Thymus (tissue), 11 donors: Measurements from ENCODE around the gene FBLN7. TPM values are rescaled to one million over a fixed set of nuclear protein-coding genes. Genes with fewer than 3 reads are reported as not detected.
A peak's percentile ranks its signal among the peaks of the same experiment; 100 is the strongest.

Source experiments
- DNase-seq, 9 donors: peaks; one replicate each; pipeline ENCODE4 v3.0.0-alpha.2; 2013; ENCODE audit warnings: low spot score in 9 of 9, low read depth in 6 of 9, missing footprints in 1 of 9
- H3K27ac ChIP-seq, 2 donors: one replicate each; pipeline ENCODE4 v1.5.1; 2013; ENCODE audit warnings: control low read depth in 1 of 2, low read depth in 1 of 2, low read length in 1 of 2, mild to moderate bottlenecking in 1 of 2, moderate library complexity in 1 of 2
- H3K27me3 ChIP-seq, 2 donors: one replicate each; pipeline ENCODE4 v1.5.1; 2013; ENCODE audit warnings: low read length in 1 of 2; ENCODE audit not compliant: control insufficient read depth in 2 of 2, insufficient read depth in 1 of 2
- H3K36me3 ChIP-seq, 2 donors: one replicate each; pipeline ENCODE4 v1.5.1; 2013; ENCODE audit warnings: low read length in 1 of 2, mild to moderate bottlenecking in 1 of 2, moderate library complexity in 1 of 2; ENCODE audit not compliant: control insufficient read depth in 2 of 2, insufficient read depth in 2 of 2
- H3K4me1 ChIP-seq, 2 donors: one replicate each; pipeline ENCODE4 v1.5.1; 2013; ENCODE audit warnings: low read length in 2 of 2; ENCODE audit not compliant: control insufficient read depth in 2 of 2, insufficient read depth in 2 of 2
- H3K4me3 ChIP-seq, 2 donors: one replicate each; pipeline ENCODE4 v1.5.1; 2013; ENCODE audit warnings: low read length in 2 of 2, control low read depth in 1 of 2, mild to moderate bottlenecking in 1 of 2
- H3K9me3 ChIP-seq, 2 donors: one replicate each; pipeline ENCODE4 v1.5.1; 2013; ENCODE audit warnings: low read length in 1 of 2, mild to moderate bottlenecking in 1 of 2; ENCODE audit not compliant: control insufficient read depth in 2 of 2, insufficient read depth in 1 of 2
- WGBS: extraction: QIAGEN DNeasy Blood & Tissue Kit; methylation state at CpG from one replicate; pipeline ENCODE4 v1.1.7; 2013; 5-methylcytosine and 5-hydroxymethylcytosine counted together
- polyA plus RNA-seq: library from polyadenylated mRNA; stranded (reverse); fragments of 200-250 nt; gene quantifications from one replicate; pipeline ENCODE4 v1.2.3, GENCODE V29; 2013
- total RNA-seq: library from RNA; stranded (reverse); fragments of 120-200 nt; gene quantifications from one replicate; pipeline ENCODE4 v1.2.4, GENCODE V29; 2013
- donor health status: healthy.

Gene FBLN7
- total and polyA plus RNA-seq, 2 donors: 4.8 to 6.0 TPM

GRCh38 chr2:112152476-112153178, 14.4 kb downstream of the FBLN7 start:
- Histone ChIP-seq H3K27me3 (no peaks in the 10 kb centered on the region), H3K4me1 (peaks cover 25 to 29% of the 10 kb centered on the region in 2 donors), H3K36me3 (no peaks in the 10 kb centered on the region), H3K9me3 (peaks cover 0 to 3% of the 10 kb centered on the region in 2 donors), H3K27ac (no peak overlapping the region), H3K4me3 (no peak overlapping the region)
- WGBS: 95% methylated on average over 10 of the region's 10 CpGs
- no peak for DNase-seq

GRCh38 chr2:112153179-112153490, 14.9 kb downstream of the FBLN7 start:
- DNase-seq: no peak
- H3K4me3 ChIP-seq: no peak overlapping the region
- 97% methylated on average over 12 of the region's 12 CpGs for WGBS
- H3K36me3 ChIP-seq: no peaks in the 10 kb centered on the region
- no peaks in the 10 kb centered on the region for H3K27me3 ChIP-seq
- H3K27ac ChIP-seq: no peak overlapping the region
- peaks cover 25 to 29% of the 10 kb centered on the region in 2 donors for H3K4me1 ChIP-seq
- peaks cover 0 to 3% of the 10 kb centered on the region in 2 donors for H3K9me3 ChIP-seq

- Histone ChIP-seq H3K4me3 (no peak overlapping the region), H3K36me3 (no peaks in the 10 kb centered on the region), H3K9me3 (peaks cover 0 to 3% of the 10 kb centered on the region in 2 donors), H3K27me3 (no peaks in the 10 kb centered on the region), H3K4me1 (peaks cover 25 to 29% of the 10 kb centered on the region in 2 donors), H3K27ac (no peak overlapping the region)
- 99% methylated on average over 10 of the region's 10 CpGs for WGBS
- DNase-seq: no peak
These were observed 15.3 kb downstream of the FBLN7 start for GRCh38 chr2:112153501-112153900.

- H3K9me3 ChIP-seq: peaks cover 0 to 3% of the 10 kb centered on the region in 2 donors
- no peaks in the 10 kb centered on the region for H3K27me3 ChIP-seq
- peak overlapping the region; percentile 93 to 96 for H3K27ac ChIP-seq
- no peaks in the 10 kb centered on the region for H3K36me3 ChIP-seq
- DNase-seq: peak; percentile 48 to 91 (median 66)
- WGBS: 68% methylated on average over 14 of the region's 14 CpGs
- H3K4me1 ChIP-seq: peaks cover 25 to 29% of the 10 kb centered on the region in 2 donors
- H3K4me3 ChIP-seq: no peak overlapping the region
These were observed 16.3 kb downstream of the FBLN7 start for GRCh38 chr2:112154246-112155117.

GRCh38 chr2:112155331-112156151, 17.4 kb downstream of the FBLN7 start:
- no peaks in the 10 kb centered on the region for H3K27me3 ChIP-seq
- 29% methylated on average over 27 of the region's 27 CpGs for WGBS
- H3K27ac ChIP-seq: peak overlapping the region; percentile 93 to 96
- peaks cover 25 to 29% of the 10 kb centered on the region in 2 donors for H3K4me1 ChIP-seq
- H3K4me3 ChIP-seq: peak overlapping the region in 1 of 2 donors; percentile 1
- H3K36me3 ChIP-seq: no peaks in the 10 kb centered on the region
- peaks cover 0 to 3% of the 10 kb centered on the region in 2 donors for H3K9me3 ChIP-seq
- peak in 4 of 9 donors; percentile 27 to 72 (median 45) for DNase-seq

- no peaks in the 10 kb centered on the region for H3K36me3 ChIP-seq
- H3K4me3 ChIP-seq: peak overlapping the region in 1 of 2 donors; percentile 1
- H3K9me3 ChIP-seq: peaks cover 0 to 3% of the 10 kb centered on the region in 2 donors
- peak overlapping the region; percentile 93 to 96 for H3K27ac ChIP-seq
- peaks cover 28 to 31% of the 10 kb centered on the region in 2 donors for H3K4me1 ChIP-seq
- no peak for DNase-seq
- no peaks in the 10 kb centered on the region for H3K27me3 ChIP-seq
- 48% methylated on average over 21 of the region's 21 CpGs for WGBS
These were observed 18.2 kb downstream of the FBLN7 start for GRCh38 chr2:112156152-112156986.

GRCh38 chr2:112157472-112157871, 19.3 kb downstream of the FBLN7 start:
- no peaks in the 10 kb centered on the region for H3K36me3 ChIP-seq
- no peak for DNase-seq
- no peak overlapping the region for H3K27ac ChIP-seq
- WGBS: 66% methylated on average over 3 of the region's 3 CpGs
- H3K4me3 ChIP-seq: no peak overlapping the region
- peaks cover 31 to 39% of the 10 kb centered on the region in 2 donors for H3K4me1 ChIP-seq
- H3K27me3 ChIP-seq: no peaks in the 10 kb centered on the region
- H3K9me3 ChIP-seq: peaks cover 0 to 3% of the 10 kb centered on the region in 2 donors

- Histone ChIP-seq H3K9me3 (peaks cover 0 to 3% of the 10 kb centered on the region in 2 donors), H3K4me1 (peaks cover 25 to 35% of the 10 kb centered on the region in 2 donors), H3K27me3 (no peaks in the 10 kb centered on the region), H3K4me3 (no peak overlapping the region), H3K27ac (no peak overlapping the region), H3K36me3 (no peaks in the 10 kb centered on the region)
- no peak for DNase-seq
- WGBS: 98% methylated on average over 31 of the region's 31 CpGs
These were observed 21.3 kb downstream of the FBLN7 start for GRCh38 chr2:112159454-112159921.
